CD14-positive monocyte (primary cell): ENCODE results near the gene SCYL1. TPM values are rescaled to one million over a fixed set of nuclear protein-coding genes. Genes with fewer than 3 reads are reported as not detected.

Source experiments
- DNase-seq, 3 donors: peaks; one replicate each; pipeline ENCODE4 v3.0.0-alpha.2; 2011 to 2022
- H2AFZ ChIP-seq: 2 replicates; pipeline ENCODE4 v1.6.0; 2012; ENCODE audit warnings: mild to moderate bottlenecking, low read depth, low read length, inconsistent platforms; ENCODE audit not compliant: insufficient read depth, poor library complexity, severe bottlenecking
- H3K27ac ChIP-seq, 2 donors: 1 replicate in 1 of 2; 2 replicates in 1 of 2; pipeline ENCODE4 v1.5.1; 2012 to 2013; ENCODE audit warnings: low read length in 2 of 2, control low read depth in 1 of 2, inconsistent platforms in 1 of 2, low read depth in 1 of 2, mild to moderate bottlenecking in 1 of 2
- H3K27me3 ChIP-seq, 2 donors: one replicate each; pipeline versions ENCODE4 v1.6.0 to v1.6.1; 2011 to 2013; ENCODE audit warnings: low read length in 2 of 2; ENCODE audit not compliant: control insufficient read depth in 2 of 2, insufficient read depth in 2 of 2
- H3K36me3 ChIP-seq, 2 donors: replicated peaks in 1 of 2; 1 replicate in 1 of 2; 2 replicates in 1 of 2; pipeline versions ENCODE4 v1.5.1 to v1.6.1; 2012 to 2013; ENCODE audit warnings: low read length in 2 of 2, control low read depth in 1 of 2, inconsistent platforms in 1 of 2, mild to moderate bottlenecking in 1 of 2; ENCODE audit not compliant: insufficient read depth in 2 of 2, control insufficient read depth in 1 of 2
- H3K4me1 ChIP-seq, 2 donors: 1 replicate in 1 of 2; 2 replicates in 1 of 2; pipeline versions ENCODE4 v1.5.1 to v1.6.1; 2012 to 2013; ENCODE audit warnings: low read length in 2 of 2, control low read depth in 1 of 2, inconsistent platforms in 1 of 2, mild to moderate bottlenecking in 1 of 2, moderate library complexity in 1 of 2; ENCODE audit not compliant: insufficient read depth in 2 of 2, control insufficient read depth in 1 of 2
- H3K4me2 ChIP-seq: replicated peaks from 2 replicates; pipeline ENCODE3; 2012; ENCODE audit warnings: low read length, moderate library complexity, mild to moderate bottlenecking; ENCODE audit not compliant: poor library complexity, severe bottlenecking; ENCODE audit errors: extremely low read depth
- H3K4me3 ChIP-seq, 3 experiments: fragments of 200-600 bp in 1 of 3; sonication (generic) in 1 of 3; replicated peaks in 1 of 3; 1 replicate in 2 of 3; 2 replicates in 1 of 3; pipeline ENCODE4 v1.5.1; 2011 to 2013; ENCODE audit warnings: low read length in 3 of 3, mild to moderate bottlenecking in 3 of 3, control low read depth in 2 of 3, low read depth in 2 of 3, inconsistent platforms in 1 of 3, moderate library complexity in 1 of 3
- H3K79me2 ChIP-seq: 2 replicates; pipeline ENCODE4 v1.6.0; 2012; ENCODE audit warnings: mild to moderate bottlenecking, control low read depth, inconsistent platforms, low read length, moderate library complexity; ENCODE audit not compliant: insufficient read depth
- H3K9ac ChIP-seq: 2 replicates; pipeline ENCODE4 v1.6.0; 2017; ENCODE audit warnings: low read length, mild to moderate bottlenecking; ENCODE audit not compliant: insufficient read depth, poor library complexity, severe bottlenecking
- H3K9me3 ChIP-seq, 2 donors: replicated peaks in 1 of 2; 1 replicate in 1 of 2; 2 replicates in 1 of 2; pipeline versions ENCODE4 v1.5.1 to v1.6.1; 2012 to 2013; ENCODE audit warnings: low read length in 2 of 2, control low read depth in 1 of 2; ENCODE audit not compliant: control insufficient read depth in 1 of 2, insufficient read depth in 1 of 2
- H4K20me1 ChIP-seq: 2 replicates; pipeline ENCODE4 v1.6.0; 2012; ENCODE audit warnings: mild to moderate bottlenecking, low read length, control low read depth, moderate library complexity; ENCODE audit not compliant: insufficient read depth
- H3K27ac Mint-ChIP-seq, 7 donors: one replicate each; pipeline ENCODE4 v1.8.0; 2020; ENCODE audit warnings: mild to moderate bottlenecking in 7 of 7, mixed read lengths in 7 of 7, moderate library complexity in 6 of 7, inconsistent platforms in 2 of 7
- H3K27me3 Mint-ChIP-seq, 3 donors: one replicate each; pipeline ENCODE4 v1.8.0; 2021 to 2022; ENCODE audit warnings: low read depth in 3 of 3, mild to moderate bottlenecking in 3 of 3, mixed read lengths in 3 of 3, moderate library complexity in 3 of 3, inconsistent platforms in 1 of 3
- H3K36me3 Mint-ChIP-seq, 2 donors: one replicate each; pipeline ENCODE4 v1.8.0; 2020; ENCODE audit warnings: mixed read lengths in 2 of 2, inconsistent platforms in 1 of 2, mild to moderate bottlenecking in 1 of 2
- H3K4me1 Mint-ChIP-seq: one replicate; pipeline ENCODE4 v1.8.0; 2020; ENCODE audit warnings: mild to moderate bottlenecking, mixed read lengths
- H3K4me3 Mint-ChIP-seq, 2 donors: one replicate each; pipeline ENCODE4 v1.8.0; 2020; ENCODE audit warnings: mild to moderate bottlenecking in 2 of 2, mixed read lengths in 2 of 2, moderate library complexity in 1 of 2
- H3K9me3 Mint-ChIP-seq, 7 donors: one replicate each; pipeline ENCODE4 v1.8.0; 2020 to 2022; ENCODE audit warnings: mixed read lengths in 7 of 7, mild to moderate bottlenecking in 6 of 7, moderate library complexity in 6 of 7, inconsistent platforms in 2 of 7
- CTCF ChIP-seq: fragments of 200-600 bp; IDR thresholded peaks from one replicate; pipeline ENCODE4 v1.8.0; 2022; ENCODE audit warnings: antibody characterized with exemption, mild to moderate bottlenecking
- WGBS: methylation state at CpG from one replicate; pipeline ENCODE4 v1.1.5; 2013; ENCODE audit warnings: missing lambda C conversion rate; ENCODE audit not compliant: insufficient coverage; 5-methylcytosine and 5-hydroxymethylcytosine counted together
- intact Hi-C, 2 donors: fragments of 100-400 bp; cut with micrococcal nuclease; formaldehyde crosslinking; loops; one replicate each; pipeline versions ENCODE4 v1.15.0 to v1.15.1; 2023
- polyA plus RNA-seq, 3 donors: library from polyadenylated mRNA; depleted of rRNA in 1 of 3; unstranded in 2 of 3; stranded (reverse) in 1 of 3; fragments of 300-500 nt in 2 of 3; fragments of >200 nt in 1 of 3; fragmentation: Illumina TruSeq in 2 of 3; gene quantifications; 1 replicate in 2 of 3; 2 replicates in 1 of 3; pipeline ENCODE4 v1.2.3, GENCODE V29; 2012 to 2021

Gene SCYL1
- polyA plus RNA-seq, 3 donors: 18.6 to 71.6 (median 29.7) TPM

GRCh38 chr11:65569973-65570918 lies 45.4 kb downstream of the SCYL1 start, which contains the start of gene ZNRD2:
ZNRD2 (plus strand) TSS chr11:65570477; CDS start chr11:65570492, 15 bp downstream.
- H3K4me1 Mint-ChIP-seq: peaks cover 68% of the 10 kb centered on the region
- H3K27me3 ChIP-seq: no peaks in the 10 kb centered on the region
- peak; percentile 26 for TF ChIP-seq CTCF
- H2AFZ ChIP-seq: peak within 1 kb of the TSS; percentile 84
- H3K9me3 Mint-ChIP-seq: peaks cover 0 to 1% (median 0%) of the 10 kb centered on the region in 7 donors
- H3K4me2 ChIP-seq: peak within 1 kb of the TSS; percentile 97
- H3K27ac Mint-ChIP-seq: peak within 1 kb of the TSS; percentile 95 to 98 (median 98)
- H3K27ac ChIP-seq: peak within 1 kb of the TSS; percentile 95 to 96
- H3K27me3 Mint-ChIP-seq: peaks cover 0 to 2% (median 0%) of the 10 kb centered on the region in 3 donors
- H3K36me3 ChIP-seq: peaks cover 0 to 3% of the 10 kb centered on the region in 2 donors
- peak within 1 kb of the TSS; percentile 88 to 100 (median 96) for H3K4me3 ChIP-seq
- peaks cover 48% of the 10 kb centered on the region for H4K20me1 ChIP-seq
- H3K36me3 Mint-ChIP-seq: peaks cover 10 to 23% of the 10 kb centered on the region in 2 donors
- under 1% methylated on average over 77 of the region's 89 CpGs for WGBS
- peaks cover 60 to 70% of the 10 kb centered on the region in 2 donors for H3K4me1 ChIP-seq
- intact Hi-C loops: loop anchor here in 1 of 2 donors (2.0 to 10.0 kb wide), 2 partner anchors 45 to 545 kb away; partner anchors contain the start of genes MAP3K11, PCNX3 and SNX15
- H3K9me3 ChIP-seq: no peaks in the 10 kb centered on the region
- H3K79me2 ChIP-seq: peaks cover 61% of the 10 kb centered on the region
- peak; percentile 97 to 98 (median 98) for DNase-seq
- peak within 1 kb of the TSS; percentile 80 for H3K9ac ChIP-seq
- peak within 1 kb of the TSS; percentile 95 to 98 for H3K4me3 Mint-ChIP-seq

- peaks cover 10 to 23% of the 10 kb centered on the region in 2 donors for H3K36me3 Mint-ChIP-seq
- peak overlapping the region; percentile 74 to 88 for H3K4me3 Mint-ChIP-seq
- no peak for TF ChIP-seq CTCF
- no peak overlapping the region for H2AFZ ChIP-seq
- H3K27me3 Mint-ChIP-seq: peaks cover 0 to under 1% (median 0%) of the 10 kb centered on the region in 3 donors
- peak overlapping the region; percentile 97 for H3K4me2 ChIP-seq
- peaks cover 49% of the 10 kb centered on the region for H4K20me1 ChIP-seq
- H3K4me3 ChIP-seq: peak overlapping the region in 2 of 3 experiments; percentile 96 to 100
- peak overlapping the region; percentile 90 to 98 (median 95) for H3K27ac Mint-ChIP-seq
- peaks cover 0 to 3% of the 10 kb centered on the region in 2 donors for H3K36me3 ChIP-seq
- peaks cover 0 to 2% (median 0%) of the 10 kb centered on the region in 7 donors for H3K9me3 Mint-ChIP-seq
- H3K27ac ChIP-seq: peak overlapping the region; percentile 95 to 96
- H3K9me3 ChIP-seq: no peaks in the 10 kb centered on the region
- intact Hi-C loops: loop anchor here in 1 of 2 donors (2.0 to 10.0 kb wide), 2 partner anchors 43 to 547 kb away; partner anchors contain the start of genes MAP3K11, PCNX3 and SNX15
- peaks cover 60% of the 10 kb centered on the region for H3K4me1 Mint-ChIP-seq
- H3K9ac ChIP-seq: no peak overlapping the region
- H3K79me2 ChIP-seq: peaks cover 72% of the 10 kb centered on the region
- DNase-seq: no peak
- WGBS: 89% methylated on average over 6 of the region's 9 CpGs
- H3K4me1 ChIP-seq: peaks cover 53 to 63% of the 10 kb centered on the region in 2 donors
- no peaks in the 10 kb centered on the region for H3K27me3 ChIP-seq
Measured at GRCh38 chr11:65571420-65571819, 46.5 kb downstream of the SCYL1 start.
